Spinal cord (tissue), 10 donors: Measurements from ENCODE around the gene SERPINE3. TPM values are rescaled to one million over a fixed set of nuclear protein-coding genes. Genes with fewer than 3 reads are reported as not detected.

ENCODE experiments used
- DNase-seq, 6 donors: peaks; one replicate each; pipeline versions ENCODE4 v3.0.0 to v3.0.0-alpha.2; 2013 to 2015; ENCODE audit warnings: low spot score in 6 of 6, low read depth in 4 of 6
- H3K27ac ChIP-seq: one replicate; pipeline ENCODE4 v1.5.1; 2013; ENCODE audit warnings: low read depth, low read length, control low read depth
- H3K27me3 ChIP-seq: one replicate; pipeline ENCODE4 v1.6.1; 2013; ENCODE audit warnings: low read length; ENCODE audit not compliant: control insufficient read depth, insufficient read depth
- H3K36me3 ChIP-seq: one replicate; pipeline ENCODE4 v1.6.1; 2013; ENCODE audit warnings: low read length; ENCODE audit not compliant: control insufficient read depth, insufficient read depth
- H3K4me1 ChIP-seq: one replicate; pipeline ENCODE4 v1.6.1; 2013; ENCODE audit warnings: low read length; ENCODE audit not compliant: control insufficient read depth, insufficient read depth
- H3K4me3 ChIP-seq: one replicate; pipeline ENCODE4 v1.5.1; 2013; ENCODE audit warnings: low read depth, low read length, control low read depth
- H3K9me3 ChIP-seq: one replicate; pipeline ENCODE4 v1.6.1; 2013; ENCODE audit warnings: low read length; ENCODE audit not compliant: control insufficient read depth, insufficient read depth
- WGBS: methylation state at CpG from one replicate; pipeline ENCODE4 v1.1.5; 2013; ENCODE audit warnings: missing lambda C conversion rate; ENCODE audit not compliant: insufficient coverage; 5-methylcytosine and 5-hydroxymethylcytosine counted together
- polyA plus RNA-seq, 2 donors: library from polyadenylated mRNA; unstranded; fragments of 120-200 nt; gene quantifications; one replicate each; pipeline ENCODE4 v1.2.1, GENCODE V29; 2013; ENCODE audit not compliant: insufficient read length in 2 of 2
- total RNA-seq, 2 donors: library from RNA; depleted of rRNA in 1 of 2; stranded (reverse); fragments of 120-200 nt in 1 of 2; fragments of >200 nt in 1 of 2; gene quantifications; one replicate each; pipeline versions ENCODE4 v1.2.3 to v1.2.4, GENCODE V29; 2013 to 2014
- donor health status: healthy.

Gene SERPINE3
- total and polyA plus RNA-seq, 4 donors, result 0.32 to 0.89 TPM; not detected in 2

- peaks cover 2% of the 10 kb centered on the region for H3K36me3 ChIP-seq
- no peak overlapping the region for H3K4me3 ChIP-seq
- DNase-seq, result no peak
- H3K27me3 ChIP-seq, result no peaks in the 10 kb centered on the region
- H3K27ac ChIP-seq, result no peak overlapping the region
- H3K9me3 ChIP-seq, result no peaks in the 10 kb centered on the region
- no peaks in the 10 kb centered on the region for H3K4me1 ChIP-seq
These were observed 9.5 kb downstream of the SERPINE3 start for GRCh38 chr13:51349016-51349415.

- H3K27ac ChIP-seq, result no peak overlapping the region
- WGBS, result 79% methylated on average over 2 of the region's 2 CpGs
- H3K36me3 ChIP-seq, result no peaks in the 10 kb centered on the region
- no peaks in the 10 kb centered on the region for H3K9me3 ChIP-seq
- H3K4me3 ChIP-seq, result no peak overlapping the region
- H3K27me3 ChIP-seq, result no peaks in the 10 kb centered on the region
- H3K4me1 ChIP-seq, result no peaks in the 10 kb centered on the region
- no peak for DNase-seq
These were observed 15.7 kb downstream of the SERPINE3 start for GRCh38 chr13:51355217-51355616.

- Histone ChIP-seq H3K4me1 (no peaks in the 10 kb centered on the region), H3K27ac (no peak overlapping the region), H3K36me3 (no peaks in the 10 kb centered on the region), H3K27me3 (no peaks in the 10 kb centered on the region), H3K9me3 (no peaks in the 10 kb centered on the region), H3K4me3 (no peak overlapping the region)
- no peak for DNase-seq
- 100% methylated on average over 1 of the region's 5 CpGs for WGBS
These were observed 18.6 kb downstream of the SERPINE3 start for GRCh38 chr13:51357928-51358595.

GRCh38 chr13:51359352-51359751, 19.9 kb downstream of the SERPINE3 start:
- H3K36me3 ChIP-seq, result no peaks in the 10 kb centered on the region
- no peak overlapping the region for H3K4me3 ChIP-seq
- H3K4me1 ChIP-seq, result no peaks in the 10 kb centered on the region
- no peaks in the 10 kb centered on the region for H3K27me3 ChIP-seq
- H3K27ac ChIP-seq, result no peak overlapping the region
- no peaks in the 10 kb centered on the region for H3K9me3 ChIP-seq
- no peak for DNase-seq
- WGBS, result no CpG with 5 or more reads among the region's 1 CpG

- WGBS, result no CpG with 5 or more reads among the region's 1 CpG
- Histone ChIP-seq H3K9me3 (no peaks in the 10 kb centered on the region), H3K4me1 (no peaks in the 10 kb centered on the region), H3K36me3 (no peaks in the 10 kb centered on the region), H3K27ac (no peak overlapping the region), H3K27me3 (no peaks in the 10 kb centered on the region), H3K4me3 (no peak overlapping the region)
- DNase-seq, result peak in 1 of 6 donors; percentile 28
These were observed 21.0 kb downstream of the SERPINE3 start for GRCh38 chr13:51360489-51360888.

- Histone ChIP-seq H3K27me3 (no peaks in the 10 kb centered on the region), H3K4me3 (no peak overlapping the region), H3K9me3 (no peaks in the 10 kb centered on the region), H3K36me3 (no peaks in the 10 kb centered on the region), H3K4me1 (no peaks in the 10 kb centered on the region), H3K27ac (no peak overlapping the region)
- no peak for DNase-seq
These were observed 21.6 kb downstream of the SERPINE3 start for GRCh38 chr13:51361106-51361505.

GRCh38 chr13:51363625-51364024, 24.1 kb downstream of the SERPINE3 start:
- no peak for DNase-seq
- no peaks in the 10 kb centered on the region for H3K4me1 ChIP-seq
- H3K9me3 ChIP-seq, result no peaks in the 10 kb centered on the region
- no peak overlapping the region for H3K27ac ChIP-seq
- no peak overlapping the region for H3K4me3 ChIP-seq
- no peaks in the 10 kb centered on the region for H3K27me3 ChIP-seq
- H3K36me3 ChIP-seq, result no peaks in the 10 kb centered on the region

- H3K36me3 ChIP-seq, result no peaks in the 10 kb centered on the region
- no peak overlapping the region for H3K27ac ChIP-seq
- no peak for DNase-seq
These were observed 25.0 kb downstream of the SERPINE3 start for GRCh38 chr13:51364404-51365008.

GRCh38 chr13:51370116-51370515, 30.6 kb downstream of the SERPINE3 start:
- WGBS, result 93% methylated on average over 2 of the region's 2 CpGs
- H3K27ac ChIP-seq, result no peak overlapping the region
- DNase-seq, result no peak

More at GRCh38 chr13:51364404-51365008, 25.0 kb downstream of the SERPINE3 start:
- H3K27me3 ChIP-seq, result no peaks in the 10 kb centered on the region
- no peaks in the 10 kb centered on the region for H3K9me3 ChIP-seq
- H3K4me1 ChIP-seq, result no peaks in the 10 kb centered on the region
- WGBS, result no CpG with 5 or more reads among the region's 3 CpGs
- H3K4me3 ChIP-seq, result no peak overlapping the region

GRCh38 chr13:51370811-51371210, 31.3 kb downstream of the SERPINE3 start:
- WGBS, result 100% methylated on average over 2 of the region's 2 CpGs
- H3K27ac ChIP-seq, result no peak overlapping the region
- H3K4me3 ChIP-seq, result no peak overlapping the region
- DNase-seq, result no peak
- no peaks in the 10 kb centered on the region for H3K4me1 ChIP-seq
- H3K9me3 ChIP-seq, result no peaks in the 10 kb centered on the region
- H3K27me3 ChIP-seq, result no peaks in the 10 kb centered on the region
- H3K36me3 ChIP-seq, result peaks cover 11% of the 10 kb centered on the region

More at GRCh38 chr13:51370116-51370515, 30.6 kb downstream of the SERPINE3 start:
- peaks cover 8% of the 10 kb centered on the region for H3K36me3 ChIP-seq
- H3K9me3 ChIP-seq, result no peaks in the 10 kb centered on the region
- H3K27me3 ChIP-seq, result no peaks in the 10 kb centered on the region
- no peak overlapping the region for H3K4me3 ChIP-seq
- H3K4me1 ChIP-seq, result no peaks in the 10 kb centered on the region
